Kidney epithelial cell (primary cell): ENCODE results near the gene HCN2. TPM values are rescaled to one million over a fixed set of nuclear protein-coding genes. Genes with fewer than 3 reads are reported as not detected.
A peak's percentile ranks its signal among the peaks of the same experiment; 100 is the strongest.
"Not testable (repeated sequence)": the region's sequence is repeated elsewhere in the genome, so short reads cannot be mapped to it uniquely, and the experiment has no call there.

ENCODE experiments used
- DNase-seq: peaks from one replicate; pipeline ENCODE4 v3.0.0-alpha.2; 2010; ENCODE audit warnings: low read depth
- H3K27me3 ChIP-seq: 2 replicates; pipeline ENCODE4 v1.6.0; 2011; ENCODE audit warnings: low read length; ENCODE audit not compliant: control insufficient read depth, insufficient read depth
- H3K36me3 ChIP-seq: 2 replicates; pipeline ENCODE4 v1.5.1; 2011; ENCODE audit warnings: low read length; ENCODE audit not compliant: control insufficient read depth, insufficient read depth
- H3K4me3 ChIP-seq: 2 replicates; pipeline ENCODE4 v1.5.1; 2011; ENCODE audit warnings: low read depth, mild to moderate bottlenecking, control low read depth, low read length
- CTCF ChIP-seq: IDR thresholded peaks from 2 replicates; pipeline ENCODE4 v1.5.1; 2011; ENCODE audit warnings: mild to moderate bottlenecking, moderate library complexity, low read length, control low read depth, inconsistent platforms; ENCODE audit not compliant: insufficient read depth, poor library complexity, severe bottlenecking
- total RNA-seq: library from RNA; depleted of rRNA; stranded (reverse); fragments of >200 nt; gene quantifications from 2 replicates; pipeline ENCODE4 v1.2.3, GENCODE V29; 2015

The HCN2 gene
- total RNA-seq, 1 donor from 2014 or later, result 0.13 TPM

GRCh38 chr19:582497-583197 lies 7.0 kb upstream of the HCN2 start:
- H3K36me3 ChIP-seq, result peaks cover 5% of the 10 kb centered on the region
- TF ChIP-seq CTCF, result no peak
- no peak overlapping the region for H3K4me3 ChIP-seq
- DNase-seq, result no peak
- H3K27me3 ChIP-seq, result no peaks in the 10 kb centered on the region

GRCh38 chr19:583198-583967 lies 6.3 kb upstream of the HCN2 start:
- Histone ChIP-seq H3K27me3 (peaks cover 6% of the 10 kb centered on the region), H3K36me3 (peaks cover 5% of the 10 kb centered on the region), H3K4me3 (no peak overlapping the region)
- TF ChIP-seq CTCF, result no peak
- DNase-seq, result no peak

DNA sequence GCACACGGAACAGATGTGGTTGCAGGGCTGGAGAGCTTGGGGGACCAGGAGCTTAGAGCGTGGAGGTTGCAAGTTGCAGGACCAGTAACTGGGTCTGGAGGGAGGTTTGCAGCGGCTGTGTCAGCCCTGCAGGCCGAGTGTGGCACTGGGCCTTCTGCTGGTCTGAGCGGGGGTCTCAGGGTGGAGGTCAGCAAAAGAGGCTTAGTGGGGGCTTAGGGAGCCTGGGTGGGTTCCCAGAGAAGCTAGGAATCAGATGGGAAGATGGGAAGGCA lies 5.8 kb upstream of the HCN2 start:
- no peak for DNase-seq

GRCh38 chr19:584240-585001 lies 5.3 kb upstream of the HCN2 start:
- Histone ChIP-seq H3K36me3 (peaks cover 5% of the 10 kb centered on the region), H3K4me3 (no peak overlapping the region), H3K27me3 (peaks cover 16% of the 10 kb centered on the region)
- TF ChIP-seq CTCF, result peak; percentile 91
- DNase-seq, result no peak

More for the DNA sequence above, 5.8 kb upstream of the HCN2 start:
- Histone ChIP-seq H3K36me3 (peaks cover 5% of the 10 kb centered on the region), H3K27me3 (peaks cover 11% of the 10 kb centered on the region), H3K4me3 (no peak overlapping the region)
- no peak for TF ChIP-seq CTCF

DNA sequence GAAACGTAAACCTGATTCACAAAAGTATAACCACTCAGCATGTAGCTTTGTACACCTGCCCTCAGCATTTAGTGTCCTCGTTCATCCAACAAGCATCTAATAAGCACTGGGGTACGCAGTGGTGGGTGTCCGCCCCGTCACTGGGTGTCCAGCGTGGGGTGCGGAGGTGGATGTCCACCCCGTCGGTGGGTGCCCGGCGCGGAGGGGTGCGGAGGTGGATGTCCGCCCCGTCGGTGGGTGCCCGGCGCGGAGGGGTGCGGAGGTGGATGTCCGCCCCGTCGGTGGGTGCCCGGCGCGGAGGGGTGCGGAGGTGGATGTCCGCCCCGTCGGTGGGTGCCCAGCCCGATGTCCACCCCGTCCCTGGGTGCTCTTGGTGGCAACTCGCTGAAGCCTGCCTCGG lies 4.5 kb upstream of the HCN2 start:
- not testable (repeated sequence) for H3K4me3 ChIP-seq, H3K36me3 ChIP-seq, DNase-seq
- peaks cover 17% of the 10 kb centered on the region for H3K27me3 ChIP-seq

GRCh38 chr19:585551-586110 lies 4.0 kb upstream of the HCN2 start:
- TF ChIP-seq CTCF, result no peak
- Histone ChIP-seq H3K27me3 (peaks cover 21% of the 10 kb centered on the region), H3K36me3 (peaks cover 5% of the 10 kb centered on the region), H3K4me3 (no peak overlapping the region)
- no peak for DNase-seq
